ENCODE results near the gene EPHB1.
"Not testable (repeated sequence)": the region's sequence is repeated elsewhere in the genome, so short reads cannot be mapped to it uniquely, and the experiment has no call there.

DNA sequence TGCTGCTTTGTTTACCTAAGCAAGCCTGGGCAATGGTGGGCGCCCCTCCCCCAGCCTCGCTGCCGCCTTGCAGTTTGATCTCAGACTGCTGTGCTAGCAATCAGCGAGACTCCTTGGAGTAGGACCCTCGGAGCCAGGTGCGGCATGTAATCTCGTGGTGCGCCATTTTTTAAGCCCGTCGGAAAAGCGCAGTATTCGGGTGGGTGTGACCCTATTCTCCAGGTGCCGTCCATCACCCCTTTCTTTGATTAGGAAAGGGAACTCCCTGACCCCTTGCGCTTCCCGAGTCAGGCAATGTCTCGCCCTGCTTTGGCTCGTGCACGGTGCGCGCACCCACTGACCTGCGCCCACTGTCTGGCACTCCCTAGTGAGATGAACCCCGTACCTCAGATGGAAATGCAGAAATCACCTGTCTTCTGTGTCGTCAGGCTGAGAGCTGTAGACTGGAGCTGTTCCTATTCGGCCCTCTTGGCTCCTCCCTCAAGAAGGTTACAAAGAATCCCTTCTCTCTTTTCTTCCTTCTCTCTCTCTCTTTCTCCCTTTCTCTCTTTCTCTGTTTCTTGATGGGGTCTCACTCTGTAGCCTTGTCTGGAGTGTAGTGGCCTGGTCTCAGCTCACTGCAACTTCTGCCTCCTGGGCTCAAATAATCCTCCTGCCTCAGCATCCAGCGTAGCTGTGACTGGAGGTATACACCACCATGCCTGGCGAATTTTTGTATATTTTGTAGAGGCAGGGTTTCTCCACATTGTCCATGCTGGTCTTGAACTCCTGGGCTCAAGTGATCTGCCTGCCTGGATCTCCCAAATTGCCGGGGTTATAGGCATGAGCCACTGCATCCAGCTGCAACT lies 235.9 kb downstream of the EPHB1 start:
- TF ChIP-seq TAF1 (IDR thresholded peaks at IDR 0.05; ENCODE audit: borderline replicate concordance, low read depth, low read length); GABPA (IDR thresholded peaks at IDR 0.05; ENCODE audit: low read depth); YY1 (IDR thresholded peaks at IDR 0.05; ENCODE audit: low read depth); REST (IDR thresholded peaks at IDR 0.05; ENCODE audit: low read depth, low read length); EP300 (IDR thresholded peaks at IDR 0.05; ENCODE audit: borderline replicate concordance in 1 of 2, low read depth in 1 of 2, low read length in 1 of 2); CHD2 (IDR thresholded peaks at IDR 0.05; ENCODE audit: low read length, partially characterized antibody); EZH2phosphoT487 (IDR thresholded peaks at IDR 0.05; ENCODE audit: borderline replicate concordance, low read depth): not testable (repeated sequence)
- TF ChIP-seq, protein P1, sequence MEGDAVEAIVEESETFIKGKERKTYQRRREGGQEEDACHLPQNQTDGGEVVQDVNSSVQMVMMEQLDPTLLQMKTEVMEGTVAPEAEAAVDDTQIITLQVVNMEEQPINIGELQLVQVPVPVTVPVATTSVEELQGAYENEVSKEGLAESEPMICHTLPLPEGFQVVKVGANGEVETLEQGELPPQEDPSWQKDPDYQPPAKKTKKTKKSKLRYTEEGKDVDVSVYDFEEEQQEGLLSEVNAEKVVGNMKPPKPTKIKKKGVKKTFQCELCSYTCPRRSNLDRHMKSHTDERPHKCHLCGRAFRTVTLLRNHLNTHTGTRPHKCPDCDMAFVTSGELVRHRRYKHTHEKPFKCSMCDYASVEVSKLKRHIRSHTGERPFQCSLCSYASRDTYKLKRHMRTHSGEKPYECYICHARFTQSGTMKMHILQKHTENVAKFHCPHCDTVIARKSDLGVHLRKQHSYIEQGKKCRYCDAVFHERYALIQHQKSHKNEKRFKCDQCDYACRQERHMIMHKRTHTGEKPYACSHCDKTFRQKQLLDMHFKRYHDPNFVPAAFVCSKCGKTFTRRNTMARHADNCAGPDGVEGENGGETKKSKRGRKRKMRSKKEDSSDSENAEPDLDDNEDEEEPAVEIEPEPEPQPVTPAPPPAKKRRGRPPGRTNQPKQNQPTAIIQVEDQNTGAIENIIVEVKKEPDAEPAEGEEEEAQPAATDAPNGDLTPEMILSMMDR (IDR thresholded peaks at IDR 0.05), result not testable (repeated sequence)
- TF ChIP-seq, protein P2, sequence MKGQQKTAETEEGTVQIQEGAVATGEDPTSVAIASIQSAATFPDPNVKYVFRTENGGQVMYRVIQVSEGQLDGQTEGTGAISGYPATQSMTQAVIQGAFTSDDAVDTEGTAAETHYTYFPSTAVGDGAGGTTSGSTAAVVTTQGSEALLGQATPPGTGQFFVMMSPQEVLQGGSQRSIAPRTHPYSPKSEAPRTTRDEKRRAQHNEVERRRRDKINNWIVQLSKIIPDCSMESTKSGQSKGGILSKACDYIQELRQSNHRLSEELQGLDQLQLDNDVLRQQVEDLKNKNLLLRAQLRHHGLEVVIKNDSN (IDR thresholded peaks at IDR 0.05; ENCODE audit: borderline replicate concordance, low read depth), result not testable (repeated sequence)
